Left lung (tissue), 10 donors: ENCODE data around the gene PSMD1. TPM values are rescaled to one million over a fixed set of nuclear protein-coding genes. Genes with fewer than 3 reads are reported as not detected.

ENCODE experiments used
- ATAC-seq: fragments of 200-7000 bp; cut with Tn5 transposase; one replicate; pipeline ENCODE4 v1.9.1; 2020; ENCODE audit warnings: moderate library complexity
- DNase-seq, 4 donors: peaks; one replicate each; pipeline ENCODE4 v3.0.0-alpha.2; 2013 to 2020
- H3K27ac ChIP-seq, 2 donors: fragments of 200-600 bp; sonication (generic) in 1 of 2; one replicate each; pipeline versions ENCODE4 v1.5.0 to v1.8.0; 2020 to 2021
- H3K27me3 ChIP-seq, 2 donors: fragments of 200-600 bp; sonication (generic) in 1 of 2; one replicate each; pipeline versions ENCODE4 v1.5.0 to v1.8.0; 2020 to 2021
- H3K36me3 ChIP-seq, 2 donors: fragments of 200-600 bp; sonication (generic) in 1 of 2; one replicate each; pipeline versions ENCODE4 v1.5.0 to v1.8.0; 2020 to 2021
- H3K4me1 ChIP-seq, 2 donors: fragments of 200-600 bp; one replicate each; pipeline ENCODE4 v1.8.0; 2021
- H3K4me3 ChIP-seq, 2 donors: fragments of 200-600 bp; sonication (generic) in 1 of 2; one replicate each; pipeline versions ENCODE4 v1.5.0 to v1.8.0; 2020 to 2021; ENCODE audit warnings: mild to moderate bottlenecking in 1 of 2
- H3K9me3 ChIP-seq, 2 donors: fragments of 200-600 bp; sonication (generic) in 1 of 2; one replicate each; pipeline versions ENCODE4 v1.5.0 to v1.8.0; 2020 to 2021
- intact Hi-C, 2 donors: fragments of 100-400 bp; cut with DNase I; formaldehyde crosslinking; loops; one replicate each; pipeline versions ENCODE4 v1.11.2 to v1.14.2; 2022
- polyA plus RNA-seq, 6 donors: library from polyadenylated mRNA; unstranded; fragments of 120-200 nt; gene quantifications; one replicate each; pipeline ENCODE4 v1.2.1, GENCODE V29; 2013; ENCODE audit not compliant: insufficient read length in 6 of 6
- total RNA-seq, 2 donors: library from RNA; stranded (reverse); fragmentation: NEBNext Ultra II Directional; extraction: Animal tissue kit (Norgen Biotek cat#: 25700); gene quantifications; one replicate each; pipeline ENCODE4 v1.2.1, GENCODE V29; 2021
- TF ChIP-seq, protein P1 (sequence below), 2 donors: fragments of 200-600 bp; sonication (generic) in 1 of 2; IDR thresholded peaks; one replicate each; pipeline versions ENCODE4 v1.5.0 to v1.8.0; 2021; ENCODE audit warnings: antibody characterized with exemption in 2 of 2
- donor health status: DM: no; HTN: yes; CAD: no.
- donor health status: DM: no; HTN: no; CAD: no.

The PSMD1 gene
- total and polyA plus RNA-seq, 8 donors = 62.9 to 118 (median 75.9) TPM

DNA sequence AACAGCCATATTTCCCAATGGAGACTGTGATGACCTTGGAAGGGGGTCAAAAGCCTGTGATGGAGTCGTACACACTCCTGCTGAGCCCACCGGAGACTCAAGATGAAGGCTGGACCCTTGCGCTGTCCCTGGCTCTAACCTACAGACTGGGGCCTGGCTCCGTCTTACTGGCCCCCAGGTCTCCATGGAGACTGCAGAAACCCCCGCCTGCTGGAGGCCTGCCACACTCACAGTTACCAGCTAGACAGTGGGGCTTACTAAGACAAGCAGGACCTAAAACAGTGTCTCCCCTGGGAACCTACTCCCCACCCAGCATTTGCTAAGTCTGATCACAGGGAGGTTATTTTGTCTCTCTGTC lies 9.8 kb upstream of the PSMD1 start:
- Histone ChIP-seq H3K27me3 (peaks cover 0 to 51% of the 10 kb centered on the region in 2 donors), H3K27ac (no peak overlapping the region), H3K4me1 (no peaks in the 10 kb centered on the region), H3K36me3 (no peaks in the 10 kb centered on the region), H3K4me3 (no peak overlapping the region), H3K9me3 (no peaks in the 10 kb centered on the region)
- intact Hi-C loops = no loop called here
- no peak for DNase-seq
- no peak for ATAC-seq
- TF ChIP-seq, protein P1, sequence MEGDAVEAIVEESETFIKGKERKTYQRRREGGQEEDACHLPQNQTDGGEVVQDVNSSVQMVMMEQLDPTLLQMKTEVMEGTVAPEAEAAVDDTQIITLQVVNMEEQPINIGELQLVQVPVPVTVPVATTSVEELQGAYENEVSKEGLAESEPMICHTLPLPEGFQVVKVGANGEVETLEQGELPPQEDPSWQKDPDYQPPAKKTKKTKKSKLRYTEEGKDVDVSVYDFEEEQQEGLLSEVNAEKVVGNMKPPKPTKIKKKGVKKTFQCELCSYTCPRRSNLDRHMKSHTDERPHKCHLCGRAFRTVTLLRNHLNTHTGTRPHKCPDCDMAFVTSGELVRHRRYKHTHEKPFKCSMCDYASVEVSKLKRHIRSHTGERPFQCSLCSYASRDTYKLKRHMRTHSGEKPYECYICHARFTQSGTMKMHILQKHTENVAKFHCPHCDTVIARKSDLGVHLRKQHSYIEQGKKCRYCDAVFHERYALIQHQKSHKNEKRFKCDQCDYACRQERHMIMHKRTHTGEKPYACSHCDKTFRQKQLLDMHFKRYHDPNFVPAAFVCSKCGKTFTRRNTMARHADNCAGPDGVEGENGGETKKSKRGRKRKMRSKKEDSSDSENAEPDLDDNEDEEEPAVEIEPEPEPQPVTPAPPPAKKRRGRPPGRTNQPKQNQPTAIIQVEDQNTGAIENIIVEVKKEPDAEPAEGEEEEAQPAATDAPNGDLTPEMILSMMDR (IDR thresholded peaks at IDR 0.05) = no peak

DNA sequence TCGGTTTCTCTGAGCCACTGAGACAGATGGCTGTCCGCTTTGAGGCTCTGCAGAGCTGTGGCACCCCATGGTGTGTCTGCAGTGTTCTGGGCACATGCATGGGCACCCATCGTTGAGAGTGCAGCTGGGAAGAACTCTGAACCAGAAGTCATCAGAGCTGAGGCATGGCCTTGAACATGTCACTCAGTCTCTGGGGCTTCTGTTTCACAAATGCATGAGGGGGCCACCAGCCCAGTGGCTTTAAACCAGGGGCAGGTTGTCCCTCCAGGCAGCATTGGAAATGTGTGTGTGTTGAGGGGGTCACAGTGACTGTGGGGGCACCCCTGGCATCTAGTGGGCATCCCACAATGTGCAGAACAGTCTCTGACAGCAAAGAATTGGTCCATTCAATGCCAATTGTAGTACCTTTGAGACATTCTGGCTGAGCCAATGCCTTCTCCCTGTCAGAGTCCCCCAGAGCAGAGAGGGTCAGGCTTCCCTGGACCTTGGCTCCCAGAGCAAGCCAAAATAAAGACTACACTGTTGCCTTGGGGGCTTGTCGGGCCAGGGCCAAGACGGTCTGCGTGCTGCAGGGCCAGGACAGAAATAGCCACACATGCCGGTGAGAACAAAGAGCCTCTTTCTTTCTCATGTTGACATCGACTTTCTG lies 9.3 kb upstream of the PSMD1 start:
- intact Hi-C loops = no loop called here
- no peaks in the 10 kb centered on the region for H3K9me3 ChIP-seq
- no peaks in the 10 kb centered on the region for H3K36me3 ChIP-seq
- peaks cover 3% of the 10 kb centered on the region in 2 donors for H3K4me1 ChIP-seq
- DNase-seq = no peak
- ATAC-seq = no peak
- TF ChIP-seq, protein P1 (IDR thresholded peaks at IDR 0.05) = no peak
- no peak overlapping the region for H3K27ac ChIP-seq
- peaks cover 0 to 51% of the 10 kb centered on the region in 2 donors for H3K27me3 ChIP-seq
- no peak overlapping the region for H3K4me3 ChIP-seq

DNA sequence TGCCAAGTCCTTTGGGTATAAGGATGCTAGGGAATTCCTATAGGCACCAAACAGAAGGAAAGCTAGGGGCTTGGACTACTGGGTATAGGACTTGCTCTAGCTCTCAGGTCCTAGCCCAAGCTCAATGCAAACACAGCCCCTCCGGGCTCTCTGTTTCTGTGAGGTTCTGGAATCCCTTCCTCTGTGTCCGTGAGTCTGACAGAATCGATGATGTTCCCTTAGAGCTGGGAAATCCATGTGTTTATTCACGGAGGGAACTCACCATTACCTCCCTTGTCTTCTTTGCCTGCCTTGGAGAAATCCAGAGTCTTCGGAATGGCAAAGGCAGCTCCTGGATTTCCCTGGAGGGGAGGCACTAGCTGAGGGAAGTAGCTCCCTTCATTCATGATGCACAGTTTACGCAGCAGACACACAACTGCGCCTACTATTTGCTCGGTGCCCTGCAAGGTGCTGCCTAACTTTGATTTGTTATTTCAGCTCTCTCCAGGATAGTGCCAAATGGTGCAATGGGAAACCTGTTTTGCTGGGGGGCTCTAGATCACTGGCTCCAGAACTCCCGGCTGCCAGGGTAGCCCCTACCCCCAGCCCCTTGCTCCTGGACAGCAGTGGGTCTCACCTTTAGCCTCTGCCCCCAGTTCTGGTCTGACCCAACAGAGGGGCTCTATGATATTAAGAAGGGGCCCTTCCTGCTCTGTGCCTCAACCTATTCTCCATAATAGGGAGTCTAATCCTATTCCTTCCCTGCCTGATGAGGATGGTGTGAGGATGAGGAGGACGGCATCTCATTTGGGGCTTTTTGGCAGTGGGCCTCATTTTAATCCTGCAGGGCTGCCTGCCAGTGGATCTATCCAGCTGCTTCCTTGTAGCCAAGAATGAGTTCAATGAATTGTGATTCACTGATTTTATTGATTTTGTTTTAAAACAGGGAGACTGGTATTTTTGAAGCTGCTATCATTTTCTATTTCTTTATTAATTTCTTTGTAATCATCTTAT lies 8.4 kb upstream of the PSMD1 start:
- H3K27ac ChIP-seq = no peak overlapping the region

DNA sequence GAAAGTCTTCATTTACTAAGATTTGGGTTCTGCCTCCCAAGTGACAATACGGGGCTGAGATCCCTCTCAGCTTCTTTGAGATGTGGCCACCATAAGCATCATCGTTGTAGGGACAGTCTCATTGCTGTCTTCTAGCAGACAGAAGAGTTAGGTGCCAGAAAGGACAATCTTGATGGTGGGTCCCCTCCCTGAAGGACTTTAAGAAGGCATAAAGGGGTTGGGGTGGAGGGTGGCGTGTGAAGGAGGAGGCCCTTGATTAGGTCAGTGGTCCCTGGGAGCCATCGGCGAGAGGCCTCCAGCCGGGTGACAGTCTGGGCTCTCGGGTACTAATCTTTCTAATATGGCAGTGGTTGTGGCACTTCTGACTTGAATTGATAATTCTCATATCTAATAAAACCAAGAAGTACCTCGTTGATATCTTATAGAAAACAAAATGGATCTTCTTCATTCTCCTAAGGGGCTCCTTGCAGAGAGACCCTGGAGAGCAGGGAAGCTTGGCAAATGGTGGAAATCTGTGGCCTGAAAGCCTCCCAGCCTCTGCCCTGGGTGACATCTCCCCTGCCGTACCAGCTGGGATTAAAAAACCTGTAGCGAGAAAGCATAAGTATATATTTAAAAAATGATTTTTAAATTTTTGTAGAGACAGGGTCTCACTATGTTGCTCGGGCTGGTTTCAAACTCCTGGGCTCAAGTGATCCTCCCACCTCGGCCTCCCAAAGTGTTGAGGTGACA lies 7.2 kb upstream of the PSMD1 start:
- TF ChIP-seq, protein P1 (IDR thresholded peaks at IDR 0.05) = no peak
- Histone ChIP-seq H3K36me3 (no peaks in the 10 kb centered on the region), H3K27ac (no peak overlapping the region), H3K4me1 (peaks cover 4 to 12% of the 10 kb centered on the region in 2 donors), H3K4me3 (no peak overlapping the region), H3K27me3 (peaks cover 0 to 53% of the 10 kb centered on the region in 2 donors), H3K9me3 (no peaks in the 10 kb centered on the region)
- ATAC-seq (no peak), DNase-seq (no peak)
- intact Hi-C loops = no loop called here

More for the DNA sequence above, 8.4 kb upstream of the PSMD1 start:
- no peak overlapping the region for H3K4me3 ChIP-seq
- DNase-seq (no peak), ATAC-seq (no peak)
- peaks cover 0 to 53% of the 10 kb centered on the region in 2 donors for H3K27me3 ChIP-seq
- TF ChIP-seq, protein P1 (IDR thresholded peaks at IDR 0.05) = no peak
- H3K9me3 ChIP-seq = no peaks in the 10 kb centered on the region
- no peaks in the 10 kb centered on the region for H3K36me3 ChIP-seq
- H3K4me1 ChIP-seq = peaks cover 4 to 10% of the 10 kb centered on the region in 2 donors
- intact Hi-C loops = no loop called here
